Measurements from ENCODE around the gene SLC12A7. TPM values are rescaled to one million over a fixed set of nuclear protein-coding genes. Genes with fewer than 3 reads are reported as not detected.

SLC12A7 gene
- total RNA-seq = 10 to 100 TPM in 3 of 4 donors, 1 to 10 TPM in 1; 4.5 to 22.0 (median 15.1) TPM
- polyA plus RNA-seq = 1 to 10 TPM; 2.3 to 3.8 (median 2.3) TPM
- long read RNA-seq, donor 1, full-length matches to known transcripts = 3 of 9 reads
- long read RNA-seq, donor 1, partial matches to known transcripts = 0 of 9 reads
- long read RNA-seq, donor 1, other reads (novel, unspliced or antisense) = 6 of 9 reads
- long read RNA-seq, donor 2, full-length matches to known transcripts = 2 of 12 reads
- long read RNA-seq, donor 2, partial matches to known transcripts = 5 of 12 reads
- long read RNA-seq, donor 2, other reads (novel, unspliced or antisense) = 5 of 12 reads

- WGBS, 3 donors = 0 to 1% (median 1%) methylated on average over 27 to 79 of the region's 79 CpGs
- intact Hi-C loops (cut with DNase I) = no loop called here
- peak within 1 kb of the TSS; percentile 73 for H3K27ac ChIP-seq
Observed at GRCh38 chr5:1111727-1112289, at the start of gene SLC12A7. Gene SLC12A7 (minus strand): TSS chr5:1112063. CDS start chr5:1111991, 72 bp downstream.

GRCh38 chr5:1161108-1161832, 49.4 kb upstream of the SLC12A7 start:
- DNase-seq (peak in 1 of 2 donors; percentile 9), ATAC-seq (no peak)
- intact Hi-C loops (cut with DNase I) = loop anchor here in 1 of 2 donors (10.0 kb wide), 1 partner anchor 484 kb away; no protein-coding TSS in a partner anchor
- WGBS, 3 donors = 80 to 83% (median 82%) methylated on average over 23 of the region's 23 CpGs
- Histone ChIP-seq H3K36me3 (ENCODE audit: insufficient read depth in 1 of 2, low read depth in 1 of 2) (no peaks in the 10 kb centered on the region), H3K4me1 (no peaks in the 10 kb centered on the region), H3K9me3 (no peaks in the 10 kb centered on the region), H3K27ac (no peak overlapping the region), H3K4me3 (no peak overlapping the region), H3K27me3 (ENCODE audit: insufficient read depth in 3 of 3, low read length in 2 of 3) (peaks cover 0 to 20% (median 12%) of the 10 kb centered on the region in 3 donors)
- TF ChIP-seq, protein P1, sequence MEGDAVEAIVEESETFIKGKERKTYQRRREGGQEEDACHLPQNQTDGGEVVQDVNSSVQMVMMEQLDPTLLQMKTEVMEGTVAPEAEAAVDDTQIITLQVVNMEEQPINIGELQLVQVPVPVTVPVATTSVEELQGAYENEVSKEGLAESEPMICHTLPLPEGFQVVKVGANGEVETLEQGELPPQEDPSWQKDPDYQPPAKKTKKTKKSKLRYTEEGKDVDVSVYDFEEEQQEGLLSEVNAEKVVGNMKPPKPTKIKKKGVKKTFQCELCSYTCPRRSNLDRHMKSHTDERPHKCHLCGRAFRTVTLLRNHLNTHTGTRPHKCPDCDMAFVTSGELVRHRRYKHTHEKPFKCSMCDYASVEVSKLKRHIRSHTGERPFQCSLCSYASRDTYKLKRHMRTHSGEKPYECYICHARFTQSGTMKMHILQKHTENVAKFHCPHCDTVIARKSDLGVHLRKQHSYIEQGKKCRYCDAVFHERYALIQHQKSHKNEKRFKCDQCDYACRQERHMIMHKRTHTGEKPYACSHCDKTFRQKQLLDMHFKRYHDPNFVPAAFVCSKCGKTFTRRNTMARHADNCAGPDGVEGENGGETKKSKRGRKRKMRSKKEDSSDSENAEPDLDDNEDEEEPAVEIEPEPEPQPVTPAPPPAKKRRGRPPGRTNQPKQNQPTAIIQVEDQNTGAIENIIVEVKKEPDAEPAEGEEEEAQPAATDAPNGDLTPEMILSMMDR (IDR thresholded peaks at IDR 0.05) = no peak

More at GRCh38 chr5:1111727-1112289, at the start of gene SLC12A7:
- Histone ChIP-seq H3K9me3 (no peaks in the 10 kb centered on the region), H3K27me3 (ENCODE audit: insufficient read depth in 3 of 3, low read length in 2 of 3) (peaks cover 0 to 10% (median 6%) of the 10 kb centered on the region in 3 donors), H3K4me3 (peak within 1 kb of the TSS; percentile 82), H3K4me1 (peaks cover 5% of the 10 kb centered on the region), H3K36me3 (ENCODE audit: insufficient read depth in 1 of 2, low read depth in 1 of 2) (no peaks in the 10 kb centered on the region)
- TF ChIP-seq, protein P1 (IDR thresholded peaks at IDR 0.05) = no peak
- ATAC-seq (peak; percentile 40 to 49 (median 41)), DNase-seq (peak in 1 of 2 donors; percentile 57)

DNA sequence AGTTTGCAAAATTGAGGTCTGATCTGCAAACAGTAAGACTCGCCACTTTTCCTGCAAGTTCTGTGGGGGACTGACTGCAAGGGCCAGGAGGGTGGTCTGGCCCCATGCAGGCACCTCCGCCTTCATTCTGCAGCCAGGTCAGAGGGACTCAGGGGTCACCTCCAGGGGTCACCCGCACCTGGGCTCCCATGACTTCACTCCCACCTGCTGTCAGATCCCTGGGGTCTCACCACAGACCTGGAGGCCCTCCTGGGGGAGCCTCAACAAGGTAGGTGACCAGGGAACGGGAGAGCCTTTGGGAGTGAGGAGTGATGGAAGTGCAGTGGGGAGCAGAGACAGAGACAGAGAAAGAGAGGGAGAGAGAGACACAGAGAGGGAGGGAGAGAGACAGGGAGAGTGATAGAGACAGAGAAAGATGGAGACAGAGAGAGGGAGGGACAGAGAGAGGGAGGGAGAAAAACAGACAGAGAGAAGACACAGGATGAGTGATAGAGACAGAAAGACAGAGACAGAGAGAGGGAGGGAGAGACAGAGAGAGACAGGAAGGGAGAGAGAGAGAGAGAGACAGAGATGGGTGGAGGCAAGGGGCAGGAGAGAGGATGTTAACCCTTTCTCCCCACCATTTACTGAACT, 48.0 kb upstream of the SLC12A7 start:
- no peaks in the 10 kb centered on the region for H3K9me3 ChIP-seq
- peaks cover 0 to 34% (median 21%) of the 10 kb centered on the region in 3 donors for H3K27me3 ChIP-seq (ENCODE audit: insufficient read depth in 3 of 3, low read length in 2 of 3)
- H3K4me1 ChIP-seq = no peaks in the 10 kb centered on the region
- TF ChIP-seq, protein P1 (IDR thresholded peaks at IDR 0.05) = no peak
- WGBS, 3 donors = 84 to 87% (median 86%) methylated on average over 4 of the region's 4 CpGs
- DNase-seq = peak in 1 of 2 donors; percentile 2
- ATAC-seq = no peak
- no peaks in the 10 kb centered on the region for H3K36me3 ChIP-seq (ENCODE audit: insufficient read depth in 1 of 2, low read depth in 1 of 2)
- H3K4me3 ChIP-seq = no peak overlapping the region
- intact Hi-C loops (cut with DNase I) = loop anchor here in 1 of 2 donors (10.0 kb wide), 1 partner anchor 485 kb away; no protein-coding TSS in a partner anchor
- no peak overlapping the region for H3K27ac ChIP-seq

DNA sequence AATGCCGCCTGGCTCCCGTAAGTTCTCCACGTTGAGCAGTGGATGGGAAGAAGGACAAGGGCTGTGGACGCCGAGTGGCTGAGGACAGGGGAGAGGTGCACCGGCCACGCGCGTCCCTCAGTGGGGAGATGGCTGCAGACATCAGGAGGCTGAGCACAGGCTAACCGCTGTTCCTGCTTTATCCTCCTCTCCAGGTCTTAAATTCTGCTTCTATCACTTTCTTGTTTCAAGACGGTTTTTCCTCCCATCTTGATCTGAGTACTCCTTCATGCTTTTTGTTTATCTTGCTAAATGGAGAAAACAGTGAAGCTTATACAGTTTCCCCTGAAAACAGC, 47.4 kb upstream of the SLC12A7 start:
- no peak overlapping the region for H3K4me3 ChIP-seq
- H3K9me3 ChIP-seq = no peaks in the 10 kb centered on the region
- peaks cover 0 to 39% (median 24%) of the 10 kb centered on the region in 3 donors for H3K27me3 ChIP-seq (ENCODE audit: insufficient read depth in 3 of 3, low read length in 2 of 3)
- no peaks in the 10 kb centered on the region for H3K4me1 ChIP-seq
- 77 to 84% (median 78%) methylated on average over 11 of the region's 11 CpGs for WGBS, 3 donors
- H3K27ac ChIP-seq = no peak overlapping the region
- TF ChIP-seq, protein P1 (IDR thresholded peaks at IDR 0.05) = no peak
- intact Hi-C loops (cut with DNase I) = no loop called here
- no peaks in the 10 kb centered on the region for H3K36me3 ChIP-seq (ENCODE audit: insufficient read depth in 1 of 2, low read depth in 1 of 2)
- ATAC-seq = no peak
- DNase-seq = no peak
